ENCODE data around the gene IFNG. TPM values are rescaled to one million over a fixed set of nuclear protein-coding genes. Genes with fewer than 3 reads are reported as not detected.

Gene IFNG
- total RNA-seq, 1 donor from 2014 or later, result not detected

DNA sequence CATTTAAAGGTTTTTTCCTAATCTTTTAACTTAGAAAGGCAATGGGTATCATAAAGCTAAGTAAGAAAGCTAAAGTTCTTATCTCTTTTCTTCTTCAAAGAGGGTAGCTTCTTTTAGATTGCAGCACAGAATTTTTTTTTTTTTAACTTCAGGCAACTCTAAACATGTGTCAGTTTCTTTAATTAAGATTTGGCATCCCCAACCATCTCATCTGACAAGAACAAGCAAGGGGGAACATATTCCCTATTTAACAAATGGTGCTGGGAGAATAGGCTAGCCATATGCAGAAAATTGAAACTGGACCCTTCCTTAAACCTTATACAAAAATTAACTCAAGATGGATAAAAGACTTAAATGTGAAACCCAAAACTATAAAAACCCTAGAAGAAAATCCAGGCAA, 14.3 kb upstream of the IFNG start:
- ATAC-seq, result no peak

GRCh38 chr12:68170726-68171125, 11.2 kb upstream of the IFNG start:
- no peak for ATAC-seq
- intact Hi-C loops (cut with DNase I), result no loop called here
- DNase-seq (ENCODE audit: missing footprints), result no peak

More for the DNA sequence above, 14.3 kb upstream of the IFNG start:
- intact Hi-C loops (cut with DNase I), result no loop called here
- DNase-seq (ENCODE audit: missing footprints), result no peak

DNA sequence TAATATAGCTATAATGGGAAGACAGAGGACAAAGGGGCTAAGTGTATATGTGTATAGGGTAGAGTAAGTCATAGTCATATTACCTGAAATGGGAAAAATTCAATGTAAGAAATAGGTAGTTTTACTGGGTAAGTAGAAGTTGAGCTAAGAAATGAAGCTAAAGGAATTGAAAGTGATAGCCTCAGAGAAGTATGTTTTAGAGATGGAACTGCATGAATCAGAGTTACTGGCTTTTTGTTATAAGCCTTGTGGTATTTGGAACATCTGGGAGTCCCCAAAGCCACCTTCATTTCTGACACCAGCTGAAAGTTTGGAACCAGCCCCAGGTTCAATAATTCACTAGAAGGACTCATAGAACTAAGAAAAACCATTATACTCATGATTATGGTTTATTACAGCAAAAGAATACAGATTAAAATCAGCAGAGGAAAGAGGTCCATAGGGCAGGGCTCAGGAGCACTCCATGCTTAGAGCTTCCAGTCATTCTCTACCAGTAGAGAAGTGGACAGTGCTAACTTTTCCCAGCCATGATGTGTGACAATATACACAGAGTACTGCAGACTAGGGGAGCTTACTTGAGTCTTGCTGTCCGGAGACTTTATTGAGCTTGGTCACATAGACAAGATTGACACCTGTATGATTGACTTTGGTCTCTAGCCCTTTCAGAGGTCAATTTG, 9.8 kb upstream of the IFNG start:
- ATAC-seq (no peak), DNase-seq (ENCODE audit: missing footprints) (no peak)
- intact Hi-C loops (cut with DNase I), result no loop called here

DNA sequence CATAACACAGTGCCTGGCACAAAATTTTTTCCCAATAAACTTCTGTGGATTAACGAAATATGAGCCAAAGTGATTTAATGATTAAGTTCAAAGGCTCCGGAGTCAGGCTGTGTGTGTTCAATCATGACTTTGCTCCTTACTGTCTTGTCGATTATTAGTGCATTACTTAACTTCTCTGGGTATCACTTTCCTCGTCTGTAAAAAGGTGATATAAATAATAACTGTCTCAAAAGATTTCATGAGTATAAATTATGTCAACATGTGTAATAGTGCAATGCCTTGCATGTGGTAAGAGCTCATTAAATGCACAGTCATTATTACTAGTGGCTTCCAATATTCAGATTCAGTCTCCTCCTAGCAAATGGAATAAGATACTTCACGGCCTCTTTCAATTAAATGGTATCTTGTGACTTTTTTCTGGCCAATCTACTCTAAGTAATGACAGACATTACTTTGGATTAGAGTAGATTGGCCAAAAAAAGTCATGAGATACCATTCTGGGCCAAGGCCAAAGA, 6.8 kb upstream of the IFNG start:
- ATAC-seq, result no peak
- DNase-seq (ENCODE audit: missing footprints), result no peak
- intact Hi-C loops (cut with DNase I), result no loop called here

GRCh38 chr12:68163560-68164081, 4.1 kb upstream of the IFNG start:
- intact Hi-C loops (cut with DNase I), result no loop called here
- no peak for ATAC-seq
- DNase-seq (ENCODE audit: missing footprints), result no peak

DNA sequence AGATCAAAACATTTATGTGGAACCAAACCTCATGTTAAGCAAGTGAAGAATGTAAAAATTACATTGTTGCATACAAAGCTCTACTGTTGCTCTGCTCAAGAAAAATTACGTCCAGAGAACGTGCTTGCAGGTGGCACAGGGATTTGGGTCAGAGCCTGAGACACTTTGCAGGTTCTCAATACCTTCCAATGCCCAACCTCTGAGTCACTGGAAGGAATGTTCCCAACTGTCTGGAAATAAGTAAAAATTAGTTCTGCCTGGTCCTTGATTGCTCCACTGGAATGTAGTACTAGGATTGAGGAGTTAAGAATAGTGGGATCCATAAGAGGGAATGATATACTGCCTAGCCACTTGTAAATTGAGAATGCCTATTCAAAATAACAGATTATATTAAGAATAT, 2.8 kb upstream of the IFNG start:
- intact Hi-C loops (cut with DNase I), result no loop called here
- no peak for ATAC-seq

DNA sequence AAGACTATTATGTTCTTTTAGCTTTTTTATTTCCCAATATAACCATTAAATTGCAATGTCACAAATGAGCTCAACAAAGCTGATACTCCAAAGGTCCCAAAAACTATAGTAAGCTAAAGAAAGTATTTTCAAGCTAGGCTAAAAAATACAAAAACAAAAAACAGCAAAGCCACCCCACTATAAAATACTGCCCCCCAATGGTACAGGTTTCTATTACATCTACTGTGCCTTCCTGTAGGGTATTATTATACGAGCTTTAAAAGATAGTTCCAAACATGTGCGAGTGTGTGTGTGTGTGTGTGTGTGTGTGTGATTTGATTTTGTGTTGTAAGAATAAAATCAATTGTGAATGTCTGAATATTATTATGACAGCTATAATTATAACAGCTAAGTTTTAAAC, 1.1 kb downstream of the IFNG start:
- DNase-seq (ENCODE audit: missing footprints), result no peak
- ATAC-seq, result no peak
- intact Hi-C loops (cut with DNase I), result no loop called here

More for the DNA sequence above, 2.8 kb upstream of the IFNG start:
- DNase-seq (ENCODE audit: missing footprints), result no peak

DNA sequence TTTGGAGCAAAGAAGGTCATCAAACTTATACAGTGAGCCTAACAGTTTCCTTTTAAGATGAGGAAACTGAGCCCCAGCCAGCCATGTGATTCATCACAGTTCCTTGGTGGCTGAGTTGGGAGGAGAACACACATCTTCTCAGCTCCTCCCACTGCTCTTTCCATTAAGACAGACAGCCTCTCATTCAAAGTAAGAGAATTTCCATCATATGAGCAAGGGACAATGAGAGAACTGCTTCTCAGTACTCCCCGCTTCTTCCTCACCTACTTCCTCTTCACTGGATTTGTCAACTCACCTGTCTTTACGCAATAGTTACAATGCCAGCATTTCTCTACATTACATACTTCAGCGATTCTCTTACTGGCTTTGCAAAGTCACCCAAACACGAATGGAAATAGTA, 2.2 kb downstream of the IFNG start:
- DNase-seq (ENCODE audit: missing footprints), result no peak
- no peak for ATAC-seq
- intact Hi-C loops (cut with DNase I), result no loop called here

DNA sequence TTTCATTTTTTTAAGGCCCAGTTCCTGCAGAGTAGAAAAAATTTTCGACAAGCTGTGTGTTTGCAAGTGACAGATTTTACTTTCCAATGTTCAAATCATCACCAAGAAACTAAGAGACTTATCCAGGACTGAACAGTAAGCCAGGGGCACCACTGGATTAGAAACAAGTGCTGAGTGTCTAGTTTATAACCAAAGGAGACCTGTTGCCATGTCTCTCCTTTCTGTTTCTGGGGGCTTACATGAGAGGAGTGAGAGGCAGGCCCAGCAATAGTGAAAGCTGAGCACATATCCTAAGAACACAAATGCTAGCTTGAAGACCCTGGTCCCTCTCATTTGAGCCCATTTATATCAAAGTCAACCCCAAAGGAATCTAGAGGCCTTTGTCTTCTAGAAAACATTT, 2.9 kb downstream of the IFNG start:
- DNase-seq (ENCODE audit: missing footprints) (no peak), ATAC-seq (no peak)
- intact Hi-C loops (cut with DNase I), result no loop called here

DNA sequence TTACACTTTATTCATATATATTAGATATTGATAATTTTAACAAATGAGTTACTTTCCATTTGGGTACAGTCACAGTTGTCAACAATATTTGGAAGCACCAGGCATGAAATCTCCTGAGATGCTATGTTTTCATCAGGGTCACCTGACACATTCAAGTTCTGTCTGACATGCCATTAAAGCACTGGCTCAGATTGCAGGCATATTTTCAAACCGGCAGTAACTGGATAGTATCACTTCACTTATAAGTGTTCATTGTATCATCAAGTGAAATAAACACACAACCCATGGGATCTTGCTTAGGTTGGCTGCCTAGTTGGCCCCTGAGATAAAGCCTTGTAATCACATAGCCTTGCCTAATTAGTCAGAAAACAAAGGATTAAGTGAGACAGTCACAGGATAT, 4.8 kb downstream of the IFNG start:
- no peak for DNase-seq (ENCODE audit: missing footprints)
- no peak for ATAC-seq
- intact Hi-C loops (cut with DNase I), result no loop called here

GRCh38 chr12:68148261-68148951, 11.1 kb downstream of the IFNG start:
- ATAC-seq (no peak), DNase-seq (ENCODE audit: missing footprints) (no peak)
- intact Hi-C loops (cut with DNase I), result no loop called here

GRCh38 chr12:68140556-68140955, 19.0 kb downstream of the IFNG start:
- intact Hi-C loops (cut with DNase I), result no loop called here
- ATAC-seq (no peak), DNase-seq (ENCODE audit: missing footprints) (no peak)

- ATAC-seq (no peak), DNase-seq (ENCODE audit: missing footprints) (no peak)
- intact Hi-C loops (cut with DNase I), result no loop called here
Measured at GRCh38 chr12:68139941-68140340, 19.6 kb downstream of the IFNG start.

GRCh38 chr12:68139001-68139400, 20.5 kb downstream of the IFNG start:
- intact Hi-C loops (cut with DNase I), result no loop called here
- no peak for DNase-seq (ENCODE audit: missing footprints)
- ATAC-seq, result no peak

DNA sequence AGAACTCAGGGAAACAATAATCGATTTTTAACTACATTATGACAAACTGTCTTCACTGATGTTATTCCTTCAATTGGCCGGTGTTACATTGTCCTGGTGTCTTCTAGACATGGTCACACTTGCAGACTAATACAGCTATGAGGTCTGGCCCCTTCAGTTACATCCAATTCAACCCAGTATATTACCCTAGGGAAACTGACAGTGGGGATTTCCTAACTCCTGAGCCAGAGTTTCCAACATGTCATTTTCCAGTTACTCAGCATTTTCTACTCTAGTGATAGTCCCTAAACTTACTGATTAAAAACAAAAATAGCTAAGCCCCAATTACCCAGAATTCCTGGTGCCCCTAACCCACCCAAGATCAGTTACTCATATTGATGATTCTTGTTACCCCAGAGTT, 21.1 kb downstream of the IFNG start:
- DNase-seq (ENCODE audit: missing footprints) (no peak), ATAC-seq (no peak)
- intact Hi-C loops (cut with DNase I), result no loop called here

DNA sequence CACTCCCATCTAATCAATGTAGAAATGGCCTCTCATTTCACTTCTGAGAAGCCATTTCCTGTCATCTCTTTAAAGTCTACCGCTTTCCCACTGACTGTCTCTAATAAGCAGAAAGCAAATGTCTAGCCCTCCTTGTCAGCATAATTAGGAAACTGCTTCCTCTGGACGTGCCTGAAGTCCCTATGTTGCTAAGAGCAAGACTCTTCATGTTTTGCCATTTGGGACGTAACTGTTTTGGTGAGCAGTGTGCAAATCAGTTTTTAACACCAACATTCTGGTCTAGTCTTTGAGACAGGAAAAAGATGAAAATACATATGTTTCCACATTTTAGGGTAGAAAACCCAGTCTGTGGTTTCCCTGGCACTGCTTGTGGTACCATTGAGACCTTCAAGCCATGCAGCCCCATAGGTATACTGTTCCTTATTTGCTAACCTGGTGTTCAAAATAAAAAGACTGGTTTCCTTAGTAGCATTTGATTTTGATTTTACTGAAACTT, 22.2 kb downstream of the IFNG start:
- DNase-seq (ENCODE audit: missing footprints) (no peak), ATAC-seq (no peak)
- intact Hi-C loops (cut with DNase I), result no loop called here

- intact Hi-C loops (cut with DNase I), result no loop called here
- DNase-seq (ENCODE audit: missing footprints) (no peak), ATAC-seq (no peak)
Measured at GRCh38 chr12:68135520-68135919, 24.0 kb downstream of the IFNG start.

- no peak for DNase-seq (ENCODE audit: missing footprints)
- ATAC-seq, result no peak
- intact Hi-C loops (cut with DNase I), result no loop called here
Measured at GRCh38 chr12:68131867-68132414, 27.6 kb downstream of the IFNG start.

GRCh38 chr12:68129979-68130378, 29.6 kb downstream of the IFNG start:
- DNase-seq (ENCODE audit: missing footprints) (no peak), ATAC-seq (no peak)
- intact Hi-C loops (cut with DNase I), result no loop called here
